Stimulated activated naive CD4-positive, alpha-beta T cell (primary cell): ENCODE data around the gene TBC1D2.

ENCODE experiments used
- DNase-seq, 6 experiments: peaks; one replicate each; lab custom pipeline; 2025; lab: John Stamatoyannopoulos, UW

TBC1D2 gene

GRCh38 chr9:98164912-98165311 is 90.5 kb downstream of the TBC1D2 start:
- DNase-seq, result no peak

DNA sequence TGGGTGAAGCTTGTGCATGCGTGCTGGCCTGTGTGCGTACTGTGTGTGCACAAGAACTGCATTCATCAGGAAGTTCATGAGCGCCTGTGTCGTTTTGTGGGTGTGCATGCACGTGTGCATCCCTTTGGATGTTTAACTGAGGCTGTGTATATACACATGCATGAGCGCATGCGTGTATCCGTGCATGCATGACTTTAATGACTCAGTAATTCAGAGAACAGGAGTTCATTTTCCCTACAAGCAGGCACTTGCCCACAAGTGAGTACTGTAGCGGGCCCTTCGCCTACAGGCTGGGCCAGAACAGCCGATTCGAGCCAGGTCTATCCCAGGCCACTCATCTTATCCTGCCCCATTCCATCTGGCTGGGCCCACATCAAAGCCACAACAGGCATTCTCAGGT is 92.8 kb downstream of the TBC1D2 start:
- DNase-seq, result no peak

DNA sequence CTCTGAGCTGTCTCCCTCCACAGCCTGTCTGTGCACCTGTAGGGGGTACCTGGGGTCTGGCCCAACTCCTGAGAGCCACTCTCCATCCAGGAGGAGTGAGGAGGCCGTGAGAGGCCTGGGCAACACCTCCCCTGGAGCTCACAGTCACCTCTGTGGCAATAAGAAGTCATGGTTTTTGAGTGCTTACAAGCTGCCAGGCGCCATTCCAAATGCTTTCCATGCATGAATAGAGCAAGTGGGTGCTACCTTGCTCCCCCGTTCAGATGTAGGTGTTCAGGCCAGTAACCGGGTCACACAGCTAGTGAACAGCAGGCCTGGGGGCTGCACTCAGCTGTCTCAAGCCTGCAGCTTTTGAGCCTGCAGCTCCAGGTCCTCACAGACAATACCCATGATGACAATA is 93.6 kb downstream of the TBC1D2 start:
- no peak for DNase-seq

GRCh38 chr9:98159790-98160189 is 95.7 kb downstream of the TBC1D2 start:
- no peak for DNase-seq

DNA sequence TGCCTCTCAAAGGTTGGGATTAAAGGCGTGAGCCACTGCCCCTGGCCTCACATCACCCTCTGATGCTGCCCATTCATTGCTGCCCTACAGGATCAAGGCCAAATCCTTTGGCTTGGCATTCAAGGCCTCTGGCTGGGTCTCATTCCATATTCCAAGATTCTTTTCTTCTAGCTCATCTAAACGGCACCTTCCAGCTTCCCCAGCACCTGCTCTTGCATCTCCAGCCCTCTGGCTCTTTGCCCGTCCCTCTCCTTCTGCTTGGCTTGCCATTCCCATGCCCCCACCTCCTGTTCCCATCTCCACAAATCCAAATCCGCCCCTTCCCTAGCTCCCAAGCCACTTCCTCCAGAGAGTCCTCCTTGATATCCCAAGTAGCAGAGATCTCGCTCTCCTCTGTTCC is 96.1 kb downstream of the TBC1D2 start:
- no peak for DNase-seq

DNA sequence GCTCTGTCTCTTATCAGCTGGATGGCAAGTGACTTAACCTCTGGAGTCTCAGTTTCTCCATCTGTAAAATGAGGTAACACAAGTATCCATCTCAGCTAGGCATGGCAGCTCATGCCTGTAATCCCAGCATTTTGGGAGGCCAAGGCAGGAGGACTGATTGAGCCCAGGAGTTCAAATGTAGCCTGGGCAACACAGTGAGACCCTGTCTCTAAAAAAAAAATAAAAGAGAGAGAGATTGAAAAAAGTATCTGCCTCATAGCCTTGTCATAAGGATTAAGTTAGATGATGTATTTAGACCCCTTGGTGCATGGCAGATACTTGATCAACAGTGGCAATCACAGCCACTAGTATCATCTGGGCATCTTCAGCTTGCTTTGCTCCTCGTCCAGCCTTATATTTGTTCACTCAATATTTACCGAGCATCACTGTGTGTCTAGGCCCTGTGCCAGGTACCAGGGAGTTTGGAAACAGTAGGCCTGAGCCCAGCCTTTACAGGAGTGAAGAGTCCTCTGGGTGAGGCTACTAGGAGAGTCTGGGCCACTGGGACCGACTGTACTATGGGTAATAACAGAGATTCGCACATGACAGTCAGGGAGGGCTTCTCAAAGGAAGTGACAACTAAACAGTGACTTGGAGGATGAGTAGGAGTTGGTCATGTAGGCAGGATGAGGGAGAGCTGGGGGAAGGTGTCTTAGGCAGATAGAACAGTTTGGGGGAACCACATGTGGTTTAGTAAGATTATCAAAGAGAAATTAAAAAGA is 97.2 kb downstream of the TBC1D2 start:
- DNase-seq, result no peak

- no peak for DNase-seq
These were observed 98.1 kb downstream of the TBC1D2 start for GRCh38 chr9:98157372-98157771.

DNA sequence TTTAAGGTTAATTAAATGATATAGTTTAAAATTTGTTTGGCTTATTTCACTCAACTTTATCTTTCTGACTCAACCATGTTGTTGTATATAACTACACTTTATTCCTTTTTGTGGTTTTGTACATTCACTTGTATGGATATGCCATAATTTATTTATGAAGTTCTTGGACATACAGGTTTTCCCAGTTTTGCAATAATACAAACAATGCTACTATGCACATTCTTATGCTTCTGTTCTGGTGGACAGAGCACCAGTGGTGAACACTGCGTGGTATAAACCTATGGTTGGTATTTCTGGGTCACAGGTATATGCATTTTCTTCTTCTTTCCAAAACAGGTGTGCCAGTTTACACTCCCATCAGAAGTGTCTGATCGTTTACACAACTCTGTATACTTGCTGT is 100.8 kb downstream of the TBC1D2 start:
- DNase-seq, result no peak

DNA sequence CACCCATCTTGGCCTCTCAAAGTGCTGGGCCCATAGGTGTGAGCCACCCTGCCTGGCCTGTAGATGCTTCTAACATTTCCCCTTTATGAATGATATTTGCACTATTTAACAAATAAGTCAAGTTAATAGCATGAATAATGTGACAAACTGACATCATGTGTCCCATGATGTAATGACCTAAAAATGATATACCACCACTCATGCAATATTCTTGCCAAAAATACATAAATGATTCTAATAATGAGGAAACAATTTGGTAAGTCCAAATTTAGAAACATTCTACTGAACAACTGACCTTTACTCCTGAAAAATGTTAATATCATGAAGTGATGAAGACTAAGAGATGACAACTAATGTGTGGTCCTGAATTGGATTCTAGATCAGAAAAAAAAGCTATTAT is 102.9 kb downstream of the TBC1D2 start:
- no peak for DNase-seq

DNA sequence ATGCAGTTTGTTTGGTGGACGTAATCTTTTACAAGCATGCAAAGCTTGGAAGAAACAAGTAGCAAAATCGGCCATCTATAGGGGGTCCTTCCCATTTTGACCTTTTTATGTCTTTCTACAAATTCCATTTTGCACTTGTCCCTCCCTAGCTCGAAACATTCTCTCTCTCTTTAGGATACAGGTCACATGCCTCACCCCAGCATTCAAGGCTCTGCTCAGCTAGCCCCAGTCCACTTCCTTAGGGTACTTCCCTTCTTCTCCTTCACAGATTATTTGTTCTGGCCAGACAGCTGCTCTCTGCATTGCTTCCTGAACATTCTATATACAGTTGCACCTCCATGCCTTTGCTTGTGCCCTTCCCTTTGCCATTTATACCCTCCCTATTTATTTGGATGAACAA is 104.7 kb downstream of the TBC1D2 start:
- no peak for DNase-seq

DNA sequence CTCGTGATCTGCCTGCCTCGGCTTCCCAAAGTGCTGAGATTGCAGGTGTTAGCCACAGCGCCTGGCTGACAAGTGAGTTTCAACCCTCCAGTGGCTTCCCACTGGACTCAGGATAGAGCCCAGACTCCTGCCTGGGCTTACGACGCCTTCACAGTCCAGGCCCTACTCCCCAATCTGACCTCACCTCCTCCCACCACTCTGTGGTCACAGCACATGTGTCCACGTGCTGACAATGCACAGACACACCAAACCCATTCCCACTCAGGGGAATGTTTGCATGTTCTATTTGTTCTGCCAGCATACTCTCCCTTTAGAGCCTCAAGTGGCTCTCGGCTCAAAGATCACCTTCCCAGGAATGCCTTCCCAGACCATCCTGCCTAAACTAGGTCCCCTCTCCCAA is 105.3 kb downstream of the TBC1D2 start:
- DNase-seq, result no peak

- DNase-seq, result no peak
These were observed 106.0 kb downstream of the TBC1D2 start for GRCh38 chr9:98149422-98149821.
